ENCODE results near the gene ZNF132. TPM values are rescaled to one million over a fixed set of nuclear protein-coding genes. Genes with fewer than 3 reads are reported as not detected.
A peak's percentile ranks its signal among the peaks of the same experiment; 100 is the strongest.

Gene ZNF132
- total RNA-seq, 1 experiment from 2014 or later, result 2.6 TPM

- DNase-seq (ENCODE audit: low spot score) (no peak), ATAC-seq (no peak)
- ChIA-PET POLR2A (interaction anchor here (0.6 to 1.5 kb wide), 3 partner anchors 11 to 43 kb away, joined by 3 read pairs; partner anchors contain the start of genes ZNF132, ZNF497 and ZNF584), CTCF (interaction anchor here (1.1 kb wide), 1 partner anchor 24 kb away, joined by 3 read pairs; no protein-coding TSS in a partner anchor)
- TF ChIP-seq, protein P1, sequence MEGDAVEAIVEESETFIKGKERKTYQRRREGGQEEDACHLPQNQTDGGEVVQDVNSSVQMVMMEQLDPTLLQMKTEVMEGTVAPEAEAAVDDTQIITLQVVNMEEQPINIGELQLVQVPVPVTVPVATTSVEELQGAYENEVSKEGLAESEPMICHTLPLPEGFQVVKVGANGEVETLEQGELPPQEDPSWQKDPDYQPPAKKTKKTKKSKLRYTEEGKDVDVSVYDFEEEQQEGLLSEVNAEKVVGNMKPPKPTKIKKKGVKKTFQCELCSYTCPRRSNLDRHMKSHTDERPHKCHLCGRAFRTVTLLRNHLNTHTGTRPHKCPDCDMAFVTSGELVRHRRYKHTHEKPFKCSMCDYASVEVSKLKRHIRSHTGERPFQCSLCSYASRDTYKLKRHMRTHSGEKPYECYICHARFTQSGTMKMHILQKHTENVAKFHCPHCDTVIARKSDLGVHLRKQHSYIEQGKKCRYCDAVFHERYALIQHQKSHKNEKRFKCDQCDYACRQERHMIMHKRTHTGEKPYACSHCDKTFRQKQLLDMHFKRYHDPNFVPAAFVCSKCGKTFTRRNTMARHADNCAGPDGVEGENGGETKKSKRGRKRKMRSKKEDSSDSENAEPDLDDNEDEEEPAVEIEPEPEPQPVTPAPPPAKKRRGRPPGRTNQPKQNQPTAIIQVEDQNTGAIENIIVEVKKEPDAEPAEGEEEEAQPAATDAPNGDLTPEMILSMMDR (IDR thresholded peaks at IDR 0.05), result no peak
- TF ChIP-seq, protein P2, sequence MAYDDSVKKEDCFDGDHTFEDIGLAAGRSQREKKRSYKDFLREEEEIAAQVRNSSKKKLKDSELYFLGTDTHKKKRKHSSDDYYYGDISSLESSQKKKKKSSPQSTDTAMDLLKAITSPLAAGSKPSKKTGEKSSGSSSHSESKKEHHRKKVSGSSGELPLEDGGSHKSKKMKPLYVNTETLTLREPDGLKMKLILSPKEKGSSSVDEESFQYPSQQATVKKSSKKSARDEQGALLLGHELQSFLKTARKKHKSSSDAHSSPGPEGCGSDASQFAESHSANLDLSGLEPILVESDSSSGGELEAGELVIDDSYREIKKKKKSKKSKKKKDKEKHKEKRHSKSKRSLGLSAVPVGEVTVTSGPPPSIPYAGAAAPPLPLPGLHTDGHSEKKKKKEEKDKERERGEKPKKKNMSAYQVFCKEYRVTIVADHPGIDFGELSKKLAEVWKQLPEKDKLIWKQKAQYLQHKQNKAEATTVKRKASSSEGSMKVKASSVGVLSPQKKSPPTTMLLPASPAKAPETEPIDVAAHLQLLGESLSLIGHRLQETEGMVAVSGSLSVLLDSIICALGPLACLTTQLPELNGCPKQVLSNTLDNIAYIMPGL (CRISPR knock-in tag; IDR thresholded peaks at IDR 0.05), result no peak
- TF ChIP-seq ATF6 (CRISPR knock-in tag; IDR thresholded peaks at IDR 0.05), result no peak
- no peak for TF ChIP-seq PRRX2 (CRISPR knock-in tag; IDR thresholded peaks at IDR 0.05)
- TF ChIP-seq ZBTB21 (CRISPR knock-in tag; IDR thresholded peaks at IDR 0.05; ENCODE audit: borderline replicate concordance), result no peak
- no peak for TF ChIP-seq HMGA2 (CRISPR knock-in tag; IDR thresholded peaks at IDR 0.05)
- peaks cover 24% of the 10 kb centered on the region for H3K36me3 Mint-ChIP-seq
- peak overlapping the region; percentile 46 for H3K4me3 Mint-ChIP-seq
- peaks cover 36% of the 10 kb centered on the region for H3K27me3 Mint-ChIP-seq (ENCODE audit: low read depth)
- H3K4me1 Mint-ChIP-seq, result peaks cover 16% of the 10 kb centered on the region
- no peaks in the 10 kb centered on the region for H3K9me3 Mint-ChIP-seq
- H3K27ac Mint-ChIP-seq, result no peak overlapping the region
These were observed 42.4 kb downstream of the ZNF132 start for GRCh38 chr19:58397533-58398037.

DNA sequence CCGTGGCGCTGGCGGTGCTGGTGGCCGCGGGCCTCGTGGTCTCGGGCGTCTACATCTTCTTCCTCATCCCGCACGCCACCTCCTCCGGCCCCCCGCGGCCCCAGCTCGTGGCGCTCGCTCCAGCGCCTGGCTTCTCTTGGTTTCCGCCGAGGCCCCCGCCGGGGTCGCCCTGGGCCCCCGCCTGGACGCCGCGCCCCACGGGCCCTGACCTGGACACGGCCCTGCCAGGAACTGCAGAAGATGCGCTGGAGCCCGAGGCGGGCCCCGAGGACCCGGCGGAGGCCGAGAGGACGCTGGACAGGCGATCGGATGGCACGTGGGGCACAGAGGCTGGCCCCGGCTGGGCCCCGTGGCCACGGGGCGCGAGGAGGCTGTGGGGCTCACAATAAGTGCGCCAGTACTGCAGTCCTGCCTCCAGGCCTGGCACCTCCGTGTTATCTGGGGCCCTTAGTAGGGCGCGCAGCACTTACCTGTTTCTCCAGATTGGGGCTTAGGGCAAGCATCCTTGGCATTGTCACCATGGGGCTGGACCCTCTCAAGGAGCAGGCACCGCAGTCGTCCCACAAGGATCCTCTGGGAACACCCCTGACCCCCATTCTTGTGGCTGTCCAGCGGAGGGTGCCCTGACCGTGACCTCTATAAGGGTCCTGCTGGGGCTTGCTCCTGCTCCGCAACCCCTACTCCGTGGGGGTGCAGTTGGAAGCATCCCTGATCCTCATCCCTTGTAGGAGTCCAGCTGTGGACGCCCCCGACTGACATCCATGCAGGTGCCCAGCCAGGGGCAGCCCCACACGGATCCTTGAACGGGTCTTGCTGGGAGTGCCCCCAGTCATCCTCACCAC, 43.0 kb downstream of the ZNF132 start:
- TF ChIP-seq MYBL2 (CRISPR knock-in tag; IDR thresholded peaks at IDR 0.05) (peak; percentile 47; the same call in 1 of the 2 replicates), NR2C2 (CRISPR knock-in tag; IDR thresholded peaks at IDR 0.05) (no peak)
- TF ChIP-seq, protein P3, sequence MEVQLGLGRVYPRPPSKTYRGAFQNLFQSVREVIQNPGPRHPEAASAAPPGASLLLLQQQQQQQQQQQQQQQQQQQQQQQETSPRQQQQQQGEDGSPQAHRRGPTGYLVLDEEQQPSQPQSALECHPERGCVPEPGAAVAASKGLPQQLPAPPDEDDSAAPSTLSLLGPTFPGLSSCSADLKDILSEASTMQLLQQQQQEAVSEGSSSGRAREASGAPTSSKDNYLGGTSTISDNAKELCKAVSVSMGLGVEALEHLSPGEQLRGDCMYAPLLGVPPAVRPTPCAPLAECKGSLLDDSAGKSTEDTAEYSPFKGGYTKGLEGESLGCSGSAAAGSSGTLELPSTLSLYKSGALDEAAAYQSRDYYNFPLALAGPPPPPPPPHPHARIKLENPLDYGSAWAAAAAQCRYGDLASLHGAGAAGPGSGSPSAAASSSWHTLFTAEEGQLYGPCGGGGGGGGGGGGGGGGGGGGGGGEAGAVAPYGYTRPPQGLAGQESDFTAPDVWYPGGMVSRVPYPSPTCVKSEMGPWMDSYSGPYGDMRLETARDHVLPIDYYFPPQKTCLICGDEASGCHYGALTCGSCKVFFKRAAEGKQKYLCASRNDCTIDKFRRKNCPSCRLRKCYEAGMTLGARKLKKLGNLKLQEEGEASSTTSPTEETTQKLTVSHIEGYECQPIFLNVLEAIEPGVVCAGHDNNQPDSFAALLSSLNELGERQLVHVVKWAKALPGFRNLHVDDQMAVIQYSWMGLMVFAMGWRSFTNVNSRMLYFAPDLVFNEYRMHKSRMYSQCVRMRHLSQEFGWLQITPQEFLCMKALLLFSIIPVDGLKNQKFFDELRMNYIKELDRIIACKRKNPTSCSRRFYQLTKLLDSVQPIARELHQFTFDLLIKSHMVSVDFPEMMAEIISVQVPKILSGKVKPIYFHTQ (CRISPR knock-in tag; IDR thresholded peaks at IDR 0.05), result no peak
- ChIA-PET CTCF (interaction anchor here (1.1 to 1.7 kb wide), 3 partner anchors 24 to 184 kb away, joined by 3 to 5 read pairs (median 3); partner anchors contain the start of gene ZBTB45), POLR2A (interaction anchor here (0.6 to 1.5 kb wide), 4 partner anchors 12 to 73 kb away, joined by 3 read pairs; partner anchors contain the start of genes ZNF132, ZNF497 and ZNF584)
- Mint-ChIP-seq H3K4me3 (peak overlapping the region; percentile 50), H3K36me3 (peaks cover 27% of the 10 kb centered on the region), H3K9me3 (no peaks in the 10 kb centered on the region), H3K4me1 (peaks cover 16% of the 10 kb centered on the region), H3K27me3 (ENCODE audit: low read depth) (peaks cover 36% of the 10 kb centered on the region), H3K27ac (no peak overlapping the region)
- DNase-seq (ENCODE audit: low spot score), result peak; percentile 34
- no peak for ATAC-seq

DNA sequence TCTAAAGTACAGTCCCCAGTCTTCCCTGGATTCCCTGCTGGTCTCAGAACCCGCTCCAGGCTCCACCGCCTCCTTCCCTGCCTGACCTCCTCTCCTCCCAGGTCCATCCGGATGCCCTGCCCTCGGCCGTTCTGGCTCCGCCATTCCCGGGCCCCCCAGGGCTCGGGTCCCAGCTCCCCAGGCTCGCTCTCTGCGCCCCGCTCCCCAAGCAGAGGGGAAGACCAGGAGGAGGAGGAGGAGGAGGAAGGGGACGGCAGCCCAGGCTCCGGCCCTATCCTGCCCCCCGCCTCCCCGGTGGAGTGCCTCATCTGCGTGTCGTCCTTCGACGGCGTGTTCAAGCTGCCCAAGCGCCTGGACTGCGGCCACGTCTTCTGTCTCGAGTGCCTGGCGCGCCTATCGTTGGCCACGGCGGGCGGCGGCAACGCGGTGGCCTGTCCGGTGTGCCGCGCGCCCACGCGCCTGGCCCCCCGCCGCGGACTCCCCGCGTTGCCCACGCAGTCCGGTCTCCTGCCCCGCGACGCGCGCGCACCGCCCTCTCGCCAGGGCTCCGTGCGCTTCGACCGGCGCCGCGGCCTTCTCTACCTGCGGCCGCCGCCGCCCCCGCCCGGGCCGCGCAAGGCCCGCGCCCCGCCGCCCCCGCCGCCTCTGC, 43.9 kb downstream of the ZNF132 start:
- peak overlapping the region; percentile 36; the same call in 1 of the 2 replicates for H3K27ac Mint-ChIP-seq
- H3K36me3 Mint-ChIP-seq, result peaks cover 30% of the 10 kb centered on the region
- ChIA-PET CTCF (interaction anchor here (1.2 to 1.7 kb wide), 3 partner anchors 57 to 185 kb away, joined by 3 to 5 read pairs (median 5); partner anchors contain the start of gene ZBTB45), POLR2A (interaction anchor here (0.7 to 1.8 kb wide), 3 partner anchors 11 to 73 kb away, joined by 3 to 6 read pairs (median 4); partner anchors contain the start of gene ZNF497)
- H3K4me1 Mint-ChIP-seq, result peaks cover 16% of the 10 kb centered on the region
- H3K4me3 Mint-ChIP-seq, result peak overlapping the region; percentile 73
- H3K27me3 Mint-ChIP-seq (ENCODE audit: low read depth), result peaks cover 36% of the 10 kb centered on the region
- DNase-seq (ENCODE audit: low spot score) (peak; percentile 36), ATAC-seq (peak; percentile 49)
- H3K9me3 Mint-ChIP-seq, result no peaks in the 10 kb centered on the region
- TF ChIP-seq TEAD1 (CRISPR knock-in tag; IDR thresholded peaks at IDR 0.05) (0 out of 2 replicates have a peak, but pooled peaks have one; percentile 14), NFATC4 (CRISPR knock-in tag; IDR thresholded peaks at IDR 0.05) (peak; percentile 87), GRHL2 (CRISPR knock-in tag; IDR thresholded peaks at IDR 0.05; ENCODE audit: insufficient replicate concordance, severe bottlenecking) (no peak), ZMAT4 (CRISPR knock-in tag; IDR thresholded peaks at IDR 0.05) (no peak), ATF6 (CRISPR knock-in tag; IDR thresholded peaks at IDR 0.05) (no peak), ZNF263 (CRISPR knock-in tag; IDR thresholded peaks at IDR 0.05; ENCODE audit: low read depth) (peak; percentile 58; the same call in 1 of the 2 replicates)
- TF ChIP-seq, protein P4, sequence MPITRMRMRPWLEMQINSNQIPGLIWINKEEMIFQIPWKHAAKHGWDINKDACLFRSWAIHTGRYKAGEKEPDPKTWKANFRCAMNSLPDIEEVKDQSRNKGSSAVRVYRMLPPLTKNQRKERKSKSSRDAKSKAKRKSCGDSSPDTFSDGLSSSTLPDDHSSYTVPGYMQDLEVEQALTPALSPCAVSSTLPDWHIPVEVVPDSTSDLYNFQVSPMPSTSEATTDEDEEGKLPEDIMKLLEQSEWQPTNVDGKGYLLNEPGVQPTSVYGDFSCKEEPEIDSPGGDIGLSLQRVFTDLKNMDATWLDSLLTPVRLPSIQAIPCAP (CRISPR knock-in tag; IDR thresholded peaks at IDR 0.05), result 0 out of 2 replicates have a peak, but pooled peaks have one; percentile 50
